CD4-positive, alpha-beta T cell treated with Interleukin-6 for 4 hours (primary cell): ENCODE data around the gene EGFLAM.
A peak's percentile ranks its signal among the peaks of the same experiment; 100 is the strongest.
"Not testable (repeated sequence)": the region's sequence is repeated elsewhere in the genome, so short reads cannot be mapped to it uniquely, and the experiment has no call there.

Experiments used
- DNase-seq: peaks from one replicate; pipeline ENCODE4 v3.0.0-alpha.2; 2020; ENCODE audit warnings: mixed read lengths

The EGFLAM gene

DNA sequence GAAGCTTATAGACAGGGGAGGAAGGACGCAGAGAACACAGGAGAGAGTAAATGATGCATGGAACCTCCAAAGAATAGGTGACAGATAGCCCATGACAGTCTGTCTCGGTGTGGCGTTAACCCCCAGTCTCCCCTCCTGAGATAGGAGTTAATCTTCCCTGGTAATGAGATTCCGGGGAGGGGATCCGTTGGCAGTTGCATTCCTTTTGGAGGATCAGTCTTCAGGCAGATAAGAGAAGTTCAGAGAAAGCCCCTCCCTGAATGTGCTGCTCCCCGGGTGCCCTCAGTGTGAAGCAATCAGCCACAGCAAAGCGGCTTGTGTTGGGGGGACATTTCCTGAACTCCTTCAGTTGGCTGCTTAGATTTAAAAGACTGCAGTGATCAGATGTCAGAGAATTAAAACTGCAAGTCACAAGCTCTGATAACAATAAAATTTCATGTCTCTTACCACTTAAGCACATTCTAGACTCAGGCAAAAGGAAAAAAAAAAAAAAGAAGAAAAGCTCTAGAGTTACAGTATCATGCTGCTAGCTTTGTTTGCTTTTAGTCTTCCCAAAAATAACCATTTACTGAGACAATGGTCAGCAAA lies 121.1 kb downstream of the EGFLAM start:
- no peak for DNase-seq

DNA sequence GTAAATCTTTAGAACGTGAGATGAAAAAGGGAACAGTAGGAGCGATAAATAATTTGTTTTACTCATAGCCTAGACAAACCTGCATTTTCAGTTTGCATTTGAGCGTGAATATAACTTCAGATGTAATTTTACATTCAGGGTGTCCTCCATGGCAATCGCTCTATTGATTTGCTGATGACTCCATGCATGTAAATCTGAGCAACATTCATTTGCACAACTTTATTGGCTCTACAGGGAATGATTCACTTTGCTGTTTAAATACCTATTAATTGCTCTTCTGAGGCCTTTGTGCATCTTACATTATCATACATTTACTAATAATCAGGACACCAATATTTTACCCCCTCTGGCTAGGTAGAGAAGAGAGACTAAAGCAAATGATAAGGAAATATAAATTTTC lies 122.2 kb downstream of the EGFLAM start:
- no peak for DNase-seq

DNA sequence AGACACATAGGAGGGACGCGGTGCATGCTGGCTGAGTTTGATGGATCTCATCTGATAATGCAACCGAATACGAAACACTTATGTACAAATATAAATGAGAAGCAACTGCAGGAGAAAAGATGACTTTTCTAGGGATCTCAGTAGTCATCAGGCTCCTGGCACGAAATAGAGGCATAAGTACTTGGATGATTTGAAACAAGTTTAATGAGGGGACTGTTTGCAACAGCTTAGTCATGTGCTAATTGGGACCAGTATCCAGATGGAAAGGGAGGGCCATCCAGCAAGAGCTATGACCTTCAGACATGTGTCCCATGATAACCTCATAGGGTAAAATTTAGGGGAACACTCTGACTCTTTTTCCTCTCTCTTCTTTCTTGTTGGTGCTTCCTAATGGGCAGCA lies 123.0 kb downstream of the EGFLAM start:
- no peak for DNase-seq

GRCh38 chr5:38382898-38383297 lies 124.5 kb downstream of the EGFLAM start:
- peak; percentile 49 for DNase-seq

- DNase-seq = no peak
Measured at GRCh38 chr5:38383701-38384100, 125.3 kb downstream of the EGFLAM start.

GRCh38 chr5:38384396-38384795 lies 126.0 kb downstream of the EGFLAM start:
- no peak for DNase-seq

GRCh38 chr5:38387161-38387560 lies 128.8 kb downstream of the EGFLAM start:
- no peak for DNase-seq

DNA sequence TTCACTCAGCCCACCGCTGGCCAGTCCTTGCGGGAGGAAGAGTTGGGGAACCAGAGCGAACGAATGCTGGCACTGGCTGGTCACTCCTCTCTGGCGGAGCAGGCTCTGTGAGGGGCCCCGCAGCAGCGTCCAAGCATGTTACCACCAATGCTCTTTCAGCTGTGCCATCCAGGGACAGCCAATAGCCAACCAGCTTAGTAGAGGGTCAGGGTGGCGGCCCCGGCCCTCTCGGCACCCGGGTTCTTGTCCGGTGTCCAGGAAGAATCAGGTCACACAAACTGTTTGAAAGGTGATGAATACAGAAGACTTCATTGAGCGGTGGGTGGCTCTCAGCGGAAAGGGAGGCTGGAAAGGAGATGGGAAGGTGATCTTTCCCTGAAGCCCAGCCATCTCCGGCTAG lies 135.3 kb downstream of the EGFLAM start:
- no peak for DNase-seq

GRCh38 chr5:38396766-38397165 lies 138.4 kb downstream of the EGFLAM start:
- no peak for DNase-seq

- no peak for DNase-seq
Measured at GRCh38 chr5:38400365-38400764, 142.0 kb downstream of the EGFLAM start.

- DNase-seq = no peak
Measured at GRCh38 chr5:38401145-38401544, 142.8 kb downstream of the EGFLAM start.

- no peak for DNase-seq
Measured at GRCh38 chr5:38403406-38403805, 145.0 kb downstream of the EGFLAM start.

DNA sequence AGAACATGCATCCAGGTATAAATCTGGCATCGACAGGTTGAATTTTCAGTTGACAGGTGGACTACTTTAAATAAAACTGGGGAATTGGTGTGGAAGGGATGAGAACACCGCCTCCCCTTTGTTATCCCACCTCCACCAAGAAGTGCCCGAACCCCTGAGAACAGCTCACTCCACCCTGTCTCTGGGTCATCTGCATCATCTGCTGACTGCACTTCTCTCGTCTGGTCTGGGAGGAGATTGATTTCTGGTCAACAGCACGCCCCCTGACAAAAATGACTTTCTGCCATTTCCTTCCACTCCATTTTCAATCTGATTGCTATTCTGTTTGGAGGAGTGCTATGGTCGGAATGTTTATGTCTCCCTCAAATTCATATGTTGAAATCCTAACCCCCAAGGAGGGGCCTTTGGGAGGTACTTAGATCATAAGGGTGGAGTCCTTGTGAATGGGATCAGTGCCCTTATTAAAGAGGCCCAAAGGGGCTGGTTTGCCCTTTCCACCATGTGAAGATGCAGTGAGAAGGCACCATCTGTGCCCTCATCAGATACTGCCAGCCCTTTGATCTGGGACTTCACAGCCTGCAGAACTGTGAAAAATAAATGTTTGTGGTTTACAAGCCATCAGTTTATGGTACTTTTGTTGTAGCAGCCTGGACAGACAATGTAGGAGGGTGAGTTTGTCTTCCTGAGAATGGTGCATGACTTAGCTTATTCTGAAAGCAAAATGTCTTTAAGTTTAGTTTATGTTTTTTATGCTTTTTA lies 145.7 kb downstream of the EGFLAM start:
- no peak for DNase-seq

DNA sequence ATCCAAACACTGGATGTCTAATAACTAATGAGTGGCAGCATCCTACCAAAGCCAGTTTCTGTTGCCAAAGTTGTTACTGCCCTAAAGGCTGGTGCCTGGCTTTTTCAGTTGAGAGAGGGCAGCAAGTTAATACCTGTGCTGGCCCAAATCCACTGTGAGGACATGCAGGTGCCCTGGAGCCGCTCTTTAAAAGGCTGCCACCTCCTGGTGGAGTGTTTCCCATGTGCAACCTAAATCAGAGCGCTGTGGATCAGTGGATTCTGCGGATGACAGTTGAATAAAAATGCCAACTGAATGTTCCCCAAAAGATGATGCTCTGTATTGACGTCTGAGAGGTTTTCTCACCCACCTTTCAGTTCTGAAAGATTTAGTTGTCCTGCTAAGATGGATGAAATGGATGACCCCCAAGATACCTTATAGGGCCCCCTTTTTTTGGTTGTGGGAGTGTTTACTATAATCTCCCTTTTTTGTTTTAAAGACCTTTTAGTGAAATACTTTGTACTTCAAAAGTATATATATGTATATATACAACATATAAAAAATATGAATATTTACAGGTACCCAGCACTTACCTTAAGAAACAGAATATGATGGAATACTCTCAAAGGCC lies 146.4 kb downstream of the EGFLAM start:
- no peak for DNase-seq

- DNase-seq = no peak
Measured at GRCh38 chr5:38408446-38409198, 150.3 kb downstream of the EGFLAM start.

DNA sequence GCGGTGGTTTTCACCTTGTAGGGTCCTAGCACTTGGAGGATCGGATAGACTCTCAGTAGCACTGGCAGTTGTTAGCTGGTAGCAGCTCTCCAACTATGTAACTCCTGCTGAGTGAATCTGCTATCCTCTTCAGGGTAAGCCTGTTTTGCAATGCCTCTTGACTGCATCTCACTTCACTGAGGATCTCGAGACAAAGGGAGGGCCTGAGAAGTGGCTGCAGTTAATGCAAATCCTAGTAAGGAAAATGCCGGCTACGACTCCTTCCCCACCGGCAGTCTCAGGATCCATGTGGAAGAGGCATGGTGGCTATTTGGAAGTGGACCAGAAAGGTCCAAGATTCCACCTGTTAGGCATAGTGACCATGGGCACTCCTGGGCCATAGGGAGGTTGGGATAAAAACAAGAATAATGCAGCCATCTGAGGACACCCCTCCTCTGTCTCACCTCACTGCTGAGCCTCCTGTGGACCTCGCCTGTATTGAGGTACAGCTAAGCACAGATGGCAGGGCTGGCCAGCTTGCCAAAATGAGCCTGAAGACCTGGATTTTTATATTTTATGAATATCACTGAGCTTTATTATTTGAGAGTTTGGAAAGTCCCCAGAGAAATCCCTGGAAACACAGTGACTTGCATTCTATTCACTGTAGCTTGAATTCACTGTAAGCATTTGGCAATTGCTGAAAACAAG lies 152.1 kb downstream of the EGFLAM start:
- DNase-seq = no peak

DNA sequence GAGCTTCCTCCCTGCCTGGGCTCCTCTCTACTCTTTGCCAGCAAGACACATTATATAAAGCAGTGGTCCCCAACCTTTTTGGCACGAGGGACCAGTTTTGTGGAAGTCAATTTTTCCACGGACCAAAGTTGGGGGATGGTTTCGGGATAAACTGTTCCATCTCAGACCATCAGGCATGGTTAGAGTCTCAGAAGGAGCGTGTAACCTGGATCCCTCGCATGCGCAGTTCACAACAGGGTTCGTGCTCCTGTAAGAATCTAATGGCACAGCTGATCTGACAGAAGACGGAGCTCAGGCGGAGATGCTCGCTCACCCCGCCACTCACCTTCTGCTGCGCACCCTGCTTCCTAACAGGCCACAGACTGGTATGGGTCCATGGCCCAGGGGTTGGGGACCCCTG lies 155.3 kb downstream of the EGFLAM start:
- no peak for DNase-seq

DNA sequence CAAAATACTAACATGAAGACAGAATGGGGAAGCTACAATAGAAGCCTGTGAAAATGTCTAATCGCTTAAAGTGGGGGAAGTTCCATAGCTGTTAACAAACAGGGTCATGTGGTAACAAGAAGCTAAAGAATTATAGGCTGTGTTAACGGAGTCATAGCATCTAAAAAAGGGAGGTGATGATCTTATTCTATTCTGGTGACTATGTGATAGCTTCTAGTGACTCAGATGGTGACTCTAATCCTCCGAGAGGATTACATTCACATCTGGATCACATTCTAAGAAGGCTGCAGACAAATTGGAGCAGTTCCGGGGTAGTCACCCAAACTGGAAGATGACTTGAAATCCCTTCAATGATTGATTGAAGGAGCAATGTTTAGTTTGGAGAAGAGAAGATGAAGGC lies 156.0 kb downstream of the EGFLAM start:
- no peak for DNase-seq

DNA sequence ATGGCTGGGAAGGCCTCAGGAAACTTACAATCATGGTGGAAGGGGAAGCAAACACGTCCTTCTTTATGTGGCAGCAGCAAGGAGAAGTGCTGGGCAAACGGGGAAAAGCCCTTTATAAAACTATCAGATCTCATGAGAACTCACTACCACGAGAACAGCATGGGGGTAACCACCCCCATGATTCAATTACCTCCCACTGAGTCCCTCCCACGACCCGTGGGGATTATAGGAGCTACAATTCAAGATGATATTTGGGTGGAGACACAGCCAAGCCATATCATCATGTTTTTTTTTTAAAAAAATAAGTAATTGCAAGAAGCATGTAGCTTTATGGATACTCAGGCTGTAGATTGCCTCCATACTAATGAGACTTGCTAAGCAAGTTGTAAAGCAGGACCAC lies 157.4 kb downstream of the EGFLAM start:
- not testable (repeated sequence) for DNase-seq

DNA sequence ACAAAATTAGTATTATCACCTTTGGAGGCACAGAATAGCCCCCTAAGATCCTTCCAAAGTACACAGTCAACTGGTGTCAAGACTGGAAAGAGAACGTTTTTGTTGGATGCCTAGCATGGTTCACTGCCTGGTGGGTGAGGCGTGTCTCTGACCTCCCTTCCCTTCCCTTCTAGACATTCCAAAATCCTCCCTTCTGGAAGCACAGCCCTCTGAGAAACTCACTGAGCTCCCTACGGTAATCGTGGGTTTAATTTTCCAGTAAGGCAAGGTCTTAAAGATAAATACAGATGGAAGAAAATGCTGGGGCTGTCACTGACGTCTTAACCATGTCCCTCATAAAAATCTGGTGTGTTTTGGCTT lies 159.3 kb downstream of the EGFLAM start:
- no peak for DNase-seq

DNA sequence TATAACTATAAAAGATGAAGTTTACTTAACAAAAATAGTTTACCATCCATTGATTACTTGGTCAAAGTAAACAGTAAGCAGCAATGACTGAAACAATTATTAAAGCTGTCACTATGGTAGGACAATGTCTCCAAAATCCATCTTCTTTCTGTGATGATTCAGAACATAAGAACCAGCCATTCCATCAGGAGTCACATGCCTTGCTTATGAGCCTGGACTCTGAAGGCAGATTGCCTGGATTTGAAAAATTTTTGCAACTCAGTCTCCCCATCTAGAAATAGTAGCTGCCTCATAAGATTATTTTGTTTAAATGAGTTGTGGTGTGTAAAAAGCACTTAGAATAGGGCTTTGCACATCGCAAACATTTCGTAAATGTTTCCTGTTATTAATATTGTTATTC lies 161.9 kb downstream of the EGFLAM start:
- no peak for DNase-seq

DNA sequence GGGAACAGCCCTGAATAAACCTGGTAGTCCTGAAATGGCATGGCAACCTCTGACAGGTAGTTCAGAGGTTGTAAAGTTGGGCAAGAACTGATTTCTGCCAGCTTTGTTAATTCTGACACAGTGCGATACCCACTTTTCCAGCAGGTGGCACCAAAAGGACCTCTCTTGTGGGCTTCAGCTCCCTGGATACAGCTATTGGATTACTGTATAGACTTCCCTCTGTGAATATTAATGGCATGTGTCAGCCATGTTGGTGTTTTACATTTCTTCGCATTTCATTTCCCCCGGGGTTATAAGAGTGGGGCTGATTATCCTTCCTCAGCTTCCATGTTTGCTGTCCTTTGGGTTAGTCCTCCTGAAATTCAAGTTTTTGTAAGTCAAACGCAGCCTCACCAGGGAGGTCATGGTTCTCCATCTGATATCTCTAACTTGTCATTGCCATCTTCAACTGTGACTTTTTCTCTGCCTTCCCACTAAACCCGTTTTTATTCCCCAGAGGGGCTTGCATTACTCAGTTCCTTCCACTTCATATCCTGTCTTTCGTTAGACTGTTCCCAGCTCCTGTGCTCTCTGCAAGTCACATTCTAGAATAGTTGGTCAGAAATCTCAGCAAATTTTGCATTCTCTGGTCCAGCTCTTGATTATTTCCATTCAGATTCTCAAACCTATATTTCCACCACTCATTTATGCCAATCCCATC lies 162.5 kb downstream of the EGFLAM start:
- DNase-seq = peak; percentile 24

- no peak for DNase-seq
Measured at GRCh38 chr5:38422622-38423021, 164.3 kb downstream of the EGFLAM start.
